Cardiac septum (tissue), 1 donor: ENCODE results near the gene FTCDNL1. TPM values are rescaled to one million over a fixed set of nuclear protein-coding genes. Genes with fewer than 3 reads are reported as not detected.

Source experiments
- DNase-seq: peaks from one replicate; pipeline ENCODE4 v3.0.0-alpha.2; 2020; ENCODE audit warnings: low spot score
- intact Hi-C: fragments of 100-400 bp; cut with DNase I; formaldehyde crosslinking; loops from one replicate; pipeline ENCODE4 v1.14.0; 2022
- total RNA-seq: library from RNA; stranded (reverse); fragmentation: NEBNext Ultra II Directional; extraction: Animal tissue kit (Norgen Biotek cat#: 25700); gene quantifications from one replicate; pipeline ENCODE4 v1.2.1, GENCODE V29; 2021
- donor health status: DM: no; HTN: no; CAD: no.

FTCDNL1 gene
- total RNA-seq, 1 donor from 2014 or later: 2.3 TPM

DNA sequence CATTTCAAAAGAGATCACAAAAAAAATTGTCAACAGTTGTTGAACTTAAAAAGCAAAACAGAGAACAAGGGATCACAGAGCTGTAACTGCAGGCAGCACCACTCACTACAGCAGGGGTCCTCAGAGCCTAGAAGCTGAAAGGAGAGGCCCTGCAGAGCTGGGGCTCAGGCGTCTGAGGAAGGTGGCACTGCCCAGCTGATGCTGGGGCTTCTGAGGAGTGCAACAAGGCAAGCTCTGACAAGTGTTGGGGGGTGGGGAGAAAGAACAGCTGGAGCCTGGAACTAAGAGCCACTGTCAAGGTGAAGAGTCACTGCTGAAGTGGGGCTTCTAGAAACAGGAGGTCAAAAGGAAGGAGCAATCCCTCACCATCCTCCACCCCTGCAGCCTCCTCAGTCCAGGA is 46.2 kb downstream of the FTCDNL1 start:
- intact Hi-C loops: no loop called here
- DNase-seq: no peak

- DNase-seq: no peak
- intact Hi-C loops: no loop called here
Observed at GRCh38 chr2:199798831-199799580, 52.0 kb downstream of the FTCDNL1 start.

- intact Hi-C loops: no loop called here
Observed at GRCh38 chr2:199797431-199798403, 53.3 kb downstream of the FTCDNL1 start.

DNA sequence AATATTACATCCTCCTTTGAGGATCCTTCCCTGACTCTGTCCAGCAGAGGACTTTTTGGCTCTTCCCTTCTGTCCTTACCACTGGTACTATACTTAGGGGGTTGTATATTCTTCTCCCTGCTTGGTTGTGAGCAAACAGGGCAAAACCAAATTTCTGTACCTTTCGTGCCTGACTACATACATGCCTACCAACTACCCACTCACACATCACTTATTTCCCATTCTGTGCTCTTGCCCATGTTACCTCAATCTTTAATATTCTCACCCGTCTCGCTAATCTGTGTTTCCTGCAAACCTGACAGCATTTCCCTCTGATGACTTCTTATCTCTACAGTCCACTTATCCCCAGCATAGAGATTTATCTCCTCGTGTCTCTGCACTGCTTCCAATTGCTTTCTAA is 58.6 kb downstream of the FTCDNL1 start:
- no peak for DNase-seq
- intact Hi-C loops: no loop called here

More at GRCh38 chr2:199797431-199798403, 53.3 kb downstream of the FTCDNL1 start:
- no peak for DNase-seq

- intact Hi-C loops: no loop called here
Observed at GRCh38 chr2:199791326-199791725, 59.7 kb downstream of the FTCDNL1 start.

DNA sequence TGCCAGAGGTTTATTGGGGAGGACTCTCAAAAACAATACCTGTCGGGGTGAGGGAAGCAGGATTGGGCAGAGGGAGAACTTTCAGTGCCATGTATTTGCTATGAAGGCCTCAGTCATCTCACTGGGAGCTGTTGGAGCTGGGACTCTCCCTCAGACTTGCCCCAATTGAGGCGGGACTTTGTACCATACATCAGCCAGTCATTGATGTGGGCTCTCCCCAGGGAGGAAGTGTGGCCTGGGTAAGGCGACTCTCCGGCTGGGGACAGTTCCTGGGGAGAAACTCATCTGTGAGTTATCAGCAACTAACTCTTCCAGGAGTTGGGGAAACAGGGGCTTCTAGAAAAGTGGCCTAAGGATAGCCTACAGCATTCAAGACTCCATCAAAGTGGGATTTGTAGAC is 66.5 kb downstream of the FTCDNL1 start:
- DNase-seq: no peak
- intact Hi-C loops: no loop called here

More at GRCh38 chr2:199791326-199791725, 59.7 kb downstream of the FTCDNL1 start:
- DNase-seq: no peak

DNA sequence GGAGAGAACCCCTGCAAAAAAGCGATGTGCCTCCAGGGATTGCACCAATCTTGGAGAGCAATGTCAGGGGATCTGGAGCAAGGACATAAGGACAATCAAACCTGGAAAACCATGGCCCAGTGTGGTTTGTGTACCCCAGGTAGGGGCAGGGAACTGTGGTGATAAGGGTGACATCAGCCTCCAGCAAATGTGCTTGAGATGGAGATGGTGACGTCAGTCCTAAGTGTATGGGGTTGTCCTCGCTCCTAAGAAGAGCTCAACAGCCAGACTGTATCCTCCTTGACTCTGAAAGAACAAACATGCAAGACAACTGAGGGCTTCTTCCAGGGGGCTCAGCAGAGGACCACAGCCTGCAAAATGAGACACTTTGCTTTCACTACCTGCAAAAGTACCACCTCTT is 71.4 kb downstream of the FTCDNL1 start:
- intact Hi-C loops: no loop called here
- DNase-seq: no peak

- intact Hi-C loops: no loop called here
- no peak for DNase-seq
Observed at GRCh38 chr2:199778655-199779054, 72.3 kb downstream of the FTCDNL1 start.

DNA sequence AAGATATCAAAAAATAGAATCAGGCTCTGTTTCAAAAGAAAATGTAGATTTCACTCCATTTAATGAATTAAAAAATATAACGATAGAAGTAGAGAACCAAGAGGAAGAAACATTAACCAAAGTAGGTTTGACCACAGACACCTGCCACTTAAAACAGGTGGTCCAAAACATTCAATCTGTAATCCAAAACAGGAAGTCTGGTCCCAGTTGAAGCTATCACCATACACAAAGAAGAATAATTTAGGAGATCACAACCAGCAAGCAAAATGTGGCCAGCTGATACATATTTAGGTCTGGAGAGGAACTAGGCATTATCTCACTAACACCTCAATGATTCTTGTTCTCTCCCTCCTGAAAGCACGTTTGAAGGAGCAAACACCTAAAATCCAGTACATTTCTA is 73.1 kb downstream of the FTCDNL1 start:
- DNase-seq: no peak
- intact Hi-C loops: no loop called here

DNA sequence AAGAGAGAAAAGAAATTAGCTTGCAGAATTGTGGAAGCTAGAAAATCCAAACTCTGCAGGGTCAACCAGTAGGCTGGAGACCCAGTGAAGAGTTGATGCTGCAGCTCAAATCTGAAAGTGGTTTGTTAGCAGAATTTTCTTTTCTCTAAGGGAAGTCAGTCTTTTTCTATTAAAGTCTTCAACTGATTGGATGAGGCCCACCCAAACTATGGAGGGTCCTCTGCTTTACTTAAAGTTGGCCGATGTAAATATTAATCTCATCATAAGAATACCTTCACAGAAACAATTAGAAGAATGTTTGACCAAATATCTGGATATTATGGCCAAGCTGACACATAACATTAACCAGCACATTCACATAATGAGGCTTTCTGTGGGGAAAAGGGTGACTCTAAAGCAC is 73.7 kb downstream of the FTCDNL1 start:
- DNase-seq: no peak
- intact Hi-C loops: no loop called here

DNA sequence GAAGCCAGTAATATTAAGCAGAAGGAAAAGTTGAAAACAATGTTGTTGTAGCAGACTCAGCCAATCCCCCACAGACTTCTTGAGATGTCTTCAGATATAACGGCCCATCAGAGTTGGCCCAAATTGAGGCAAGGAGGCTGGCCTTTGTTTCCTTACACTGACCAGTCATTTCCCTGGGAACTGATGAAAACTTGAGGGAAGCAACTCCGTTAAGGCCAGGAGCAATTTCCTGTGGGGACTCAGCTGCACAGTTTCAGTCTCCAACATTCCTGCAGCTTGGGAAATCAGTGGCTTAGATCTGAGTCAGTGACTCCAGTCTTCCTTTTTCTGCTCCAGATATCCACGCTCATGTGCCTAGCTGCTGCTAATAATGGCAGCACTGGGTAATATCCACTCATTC is 75.7 kb downstream of the FTCDNL1 start:
- no peak for DNase-seq

DNA sequence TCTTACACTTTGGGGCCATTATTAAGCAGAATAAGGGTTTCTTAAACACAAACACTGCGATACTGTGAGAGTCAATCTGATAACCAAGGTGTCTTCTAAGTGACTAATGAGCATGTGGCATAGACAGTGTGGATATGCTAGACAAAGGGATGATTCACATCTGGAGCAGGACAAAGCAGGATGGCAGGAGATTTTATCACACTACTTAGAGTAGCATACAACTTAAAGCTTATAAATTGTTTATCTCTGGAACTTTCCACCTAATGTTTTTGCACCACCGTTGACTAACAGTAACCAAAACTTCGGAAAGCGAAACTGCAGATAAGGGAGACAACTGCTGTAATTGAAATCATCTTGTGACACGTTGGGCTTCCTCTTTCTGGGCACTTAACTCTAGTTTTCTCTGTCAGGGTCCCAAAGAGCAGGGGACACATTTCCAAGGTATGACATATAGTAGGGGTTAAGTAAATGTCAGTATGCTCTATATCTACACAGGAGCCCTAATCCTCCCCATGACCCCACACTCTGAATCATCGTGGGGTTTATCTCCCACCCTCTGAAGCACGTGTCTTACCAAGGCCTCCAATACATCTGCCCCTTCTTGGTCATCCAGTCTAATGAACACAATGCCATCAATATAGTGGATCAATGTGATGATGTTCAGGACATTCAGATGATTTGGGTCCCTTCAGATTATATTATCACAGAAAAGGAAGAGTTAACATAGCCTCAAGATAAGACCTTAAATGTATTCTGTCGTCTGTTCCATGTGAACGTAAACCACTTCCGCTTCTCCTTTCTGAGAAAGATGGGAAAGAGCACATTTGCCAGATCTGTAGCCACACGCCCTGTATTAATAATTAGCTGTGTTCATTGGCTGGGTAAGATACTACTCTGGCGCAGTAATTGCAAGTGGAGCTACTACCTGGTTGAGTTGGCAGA is 78.7 kb downstream of the FTCDNL1 start:
- DNase-seq: no peak
- intact Hi-C loops: no loop called here

More for the DNA sequence above, 75.7 kb downstream of the FTCDNL1 start:
- intact Hi-C loops: no loop called here

- intact Hi-C loops: no loop called here
- no peak for DNase-seq
Observed at GRCh38 chr2:199770716-199771115, 80.3 kb downstream of the FTCDNL1 start.

DNA sequence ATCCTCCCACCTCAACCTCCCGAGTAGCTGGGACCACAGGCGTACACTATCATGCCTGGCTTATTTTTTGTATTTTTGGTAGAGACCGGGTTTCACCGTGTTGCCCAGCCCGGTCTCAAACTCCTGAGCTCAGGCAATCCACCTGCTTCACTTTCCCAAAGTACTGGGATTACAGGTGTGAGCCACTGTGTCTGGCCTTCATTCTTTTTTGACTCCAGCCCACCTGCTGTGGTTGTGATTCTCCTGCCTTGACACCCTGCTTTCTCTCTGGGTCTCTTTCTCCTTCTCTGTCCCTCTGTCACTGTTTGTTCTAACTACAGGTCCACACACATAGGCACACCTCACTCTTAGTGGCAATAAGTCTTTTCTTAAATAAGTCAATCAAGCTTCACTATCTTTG is 85.3 kb downstream of the FTCDNL1 start:
- intact Hi-C loops: no loop called here
- DNase-seq: no peak

DNA sequence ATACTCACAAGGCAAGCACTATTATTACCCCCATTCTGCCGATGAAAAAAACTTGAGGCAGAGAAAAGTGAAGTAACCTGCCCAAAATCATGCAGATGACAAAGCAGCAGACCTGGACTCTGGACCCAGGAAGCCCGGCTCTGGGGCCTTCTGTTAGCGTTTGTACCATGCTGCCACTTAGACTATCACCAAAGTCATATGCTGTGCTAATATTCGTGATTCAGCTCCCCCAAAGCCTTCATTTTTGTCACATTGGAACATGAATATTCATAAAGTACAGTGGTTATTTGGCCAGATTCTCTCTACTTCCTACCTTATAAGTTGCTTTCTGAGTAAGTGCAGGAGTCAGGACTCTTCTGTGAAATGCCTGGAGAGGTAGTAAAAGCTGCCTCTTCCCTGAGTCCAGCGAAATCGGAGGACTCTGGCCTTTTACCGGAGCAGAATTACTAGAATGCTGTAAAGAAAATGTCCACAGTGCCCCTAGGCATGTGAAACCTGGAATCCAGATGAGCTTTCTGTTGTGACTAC is 86.7 kb downstream of the FTCDNL1 start:
- intact Hi-C loops: no loop called here
- DNase-seq: no peak

GRCh38 chr2:199762963-199763362 is 88.0 kb downstream of the FTCDNL1 start:
- DNase-seq: no peak
- intact Hi-C loops: no loop called here

DNA sequence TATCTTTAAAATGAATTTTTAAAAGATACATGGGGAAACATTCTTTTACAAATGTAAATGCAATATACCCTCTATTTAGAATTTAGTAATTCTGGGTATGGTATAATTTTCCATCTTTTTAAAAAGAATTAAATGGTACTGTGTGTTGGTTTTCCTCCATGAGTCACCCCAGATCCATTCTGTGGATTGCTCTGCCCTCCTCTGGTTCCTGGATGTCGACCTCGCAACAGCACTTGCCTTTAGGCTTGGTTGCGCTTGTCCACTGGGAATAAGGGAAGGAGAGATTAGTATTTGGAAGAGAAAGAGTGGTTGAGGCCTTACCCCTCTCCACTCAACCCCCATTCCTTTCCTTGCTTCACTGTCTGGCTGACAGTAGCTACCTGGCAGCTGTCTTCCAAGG is 90.4 kb downstream of the FTCDNL1 start:
- intact Hi-C loops: no loop called here
- no peak for DNase-seq

GRCh38 chr2:199757233-199757870 is 93.6 kb downstream of the FTCDNL1 start:
- intact Hi-C loops: no loop called here
- DNase-seq: no peak

- intact Hi-C loops: no loop called here
- DNase-seq: no peak
Observed at GRCh38 chr2:199756743-199757142, 94.2 kb downstream of the FTCDNL1 start.
